WTC11 (cell line): ENCODE results near the gene SPTB. TPM values are rescaled to one million over a fixed set of nuclear protein-coding genes. Genes with fewer than 3 reads are reported as not detected.
A peak's percentile ranks its signal among the peaks of the same experiment; 100 is the strongest.

Experiments
- ATAC-seq: fragments of 200-7000 bp; cut with Tn5 transposase; 2 replicates; pipeline ENCODE4 v1.10.0; 2021; ENCODE audit warnings: mild to moderate bottlenecking, moderate library complexity
- CTCF ChIA-PET: fragments of 300-600 bp; sonication (Branson Sonifier 250); formaldehyde crosslinking; loops from one replicate; lab custom pipeline; 2021; ENCODE audit warnings: antibody characterized with exemption; lab: Charles Lee
- POLR2A ChIA-PET: fragments of 350-600 bp; sonication (Branson Sonifier 250); formaldehyde crosslinking; loops from one replicate; lab custom pipeline; 2021; ENCODE audit warnings: antibody characterized with exemption; lab: Charles Lee
- DNase-seq: peaks from one replicate; pipeline ENCODE4 v3.0.0; 2021; ENCODE audit warnings: low spot score
- H3K27ac Mint-ChIP-seq: 2 replicates; pipeline ENCODE4 v1.8.0; 2021; ENCODE audit warnings: mixed read lengths
- H3K27me3 Mint-ChIP-seq: 2 replicates; pipeline ENCODE4 v1.8.0; 2021; ENCODE audit warnings: low read depth, mild to moderate bottlenecking, moderate library complexity, mixed read lengths
- H3K36me3 Mint-ChIP-seq: 2 replicates; pipeline ENCODE4 v1.8.0; 2021; ENCODE audit warnings: mixed read lengths
- H3K4me1 Mint-ChIP-seq: 2 replicates; pipeline ENCODE4 v1.8.0; 2022; ENCODE audit warnings: mixed read lengths
- H3K4me3 Mint-ChIP-seq: 2 replicates; pipeline ENCODE4 v1.8.0; 2021; ENCODE audit warnings: mild to moderate bottlenecking, moderate library complexity, mixed read lengths
- H3K9me3 Mint-ChIP-seq: 2 replicates; pipeline ENCODE4 v1.8.0; 2021; ENCODE audit warnings: mixed read lengths
- CREM ChIP-seq: sonication (generic); formaldehyde crosslinking; IDR thresholded peaks from 2 replicates; pipeline ENCODE4 v1.8.1; 2022; ENCODE audit warnings: mild to moderate bottlenecking, missing genetic modification reagents, moderate library complexity
- ETV6 ChIP-seq: sonication (generic); formaldehyde crosslinking; IDR thresholded peaks from 2 replicates; pipeline ENCODE4 v1.8.1; 2022; ENCODE audit warnings: mild to moderate bottlenecking, missing genetic modification reagents
- FOXK1 ChIP-seq: sonication (generic); formaldehyde crosslinking; IDR thresholded peaks from 2 replicates; pipeline ENCODE4 v1.8.0; 2022; ENCODE audit warnings: mild to moderate bottlenecking, moderate library complexity, missing genetic modification reagents
- GABPB1 ChIP-seq: sonication (generic); formaldehyde crosslinking; IDR thresholded peaks from 2 replicates; pipeline ENCODE4 v1.8.1; 2023; ENCODE audit warnings: mild to moderate bottlenecking, missing genetic modification reagents
- KAT7 ChIP-seq: sonication (generic); formaldehyde crosslinking; IDR thresholded peaks from 2 replicates; pipeline ENCODE4 v1.8.1; 2023; ENCODE audit warnings: missing genetic modification reagents, mild to moderate bottlenecking, borderline replicate concordance
- MYBL2 ChIP-seq: sonication (generic); formaldehyde crosslinking; IDR thresholded peaks from 2 replicates; pipeline ENCODE4 v1.8.1; 2023; ENCODE audit warnings: mild to moderate bottlenecking, moderate library complexity, missing genetic modification reagents
- SMAD3 ChIP-seq: sonication (generic); formaldehyde crosslinking; IDR thresholded peaks from 2 replicates; pipeline ENCODE4 v1.8.0; 2022; ENCODE audit warnings: missing genetic modification reagents, mild to moderate bottlenecking, borderline replicate concordance
- SP1 ChIP-seq: sonication (generic); formaldehyde crosslinking; conservative IDR thresholded peaks from 2 replicates; pipeline ENCODE4 v1.8.1; 2022; ENCODE audit warnings: missing genetic modification reagents
- TCF7 ChIP-seq: sonication (generic); formaldehyde crosslinking; IDR thresholded peaks from 2 replicates; pipeline ENCODE4 v1.8.0; 2022; ENCODE audit warnings: mild to moderate bottlenecking, low read depth, missing genetic modification reagents, moderate library complexity
- TEAD1 ChIP-seq: sonication (generic); formaldehyde crosslinking; IDR thresholded peaks from 2 replicates; pipeline ENCODE4 v1.8.0; 2022; ENCODE audit warnings: mild to moderate bottlenecking, missing genetic modification reagents
- TP53 ChIP-seq: sonication (generic); formaldehyde crosslinking; IDR thresholded peaks from 2 replicates; pipeline ENCODE4 v1.8.1; 2023; ENCODE audit warnings: mild to moderate bottlenecking, missing genetic modification reagents
- ZNF232 ChIP-seq: sonication (generic); formaldehyde crosslinking; IDR thresholded peaks from 2 replicates; pipeline ENCODE4 v1.8.0; 2022; ENCODE audit warnings: mild to moderate bottlenecking, missing genetic modification reagents
- total RNA-seq: library from RNA; stranded (reverse); gene quantifications from 3 replicates; pipeline ENCODE4 v1.2.3, GENCODE V29; 2021
- TF ChIP-seq, protein P1 (sequence below): sonication (generic); formaldehyde crosslinking; IDR thresholded peaks from 2 replicates; pipeline ENCODE4 v1.8.1; 2022; ENCODE audit warnings: mild to moderate bottlenecking, moderate library complexity, missing genetic modification reagents
- TF ChIP-seq, protein P2 (sequence below): sonication (generic); formaldehyde crosslinking; IDR thresholded peaks from 2 replicates; pipeline ENCODE4 v1.8.1; 2023; ENCODE audit warnings: mild to moderate bottlenecking, moderate library complexity, missing genetic modification reagents
- TF ChIP-seq, protein P3 (sequence below): sonication (generic); formaldehyde crosslinking; IDR thresholded peaks from 2 replicates; pipeline ENCODE4 v1.8.0; 2023; ENCODE audit warnings: mild to moderate bottlenecking, missing genetic modification reagents
- TF ChIP-seq, protein P4 (sequence below): sonication (generic); formaldehyde crosslinking; IDR thresholded peaks from 2 replicates; pipeline ENCODE4 v1.8.1; 2023; ENCODE audit warnings: mild to moderate bottlenecking, missing genetic modification reagents, moderate library complexity
- TF ChIP-seq, protein P5 (sequence below): sonication (generic); formaldehyde crosslinking; IDR thresholded peaks from 2 replicates; pipeline ENCODE4 v1.8.0; 2023; ENCODE audit warnings: missing genetic modification reagents
- TF ChIP-seq, protein P6 (sequence below): sonication (generic); formaldehyde crosslinking; IDR thresholded peaks from 2 replicates; pipeline ENCODE4 v1.8.0; 2022; ENCODE audit warnings: mild to moderate bottlenecking, missing genetic modification reagents
- TF ChIP-seq, protein P7 (sequence below): sonication (generic); formaldehyde crosslinking; IDR thresholded peaks from 2 replicates; pipeline ENCODE4 v1.8.0; 2022; ENCODE audit warnings: mild to moderate bottlenecking, missing genetic modification reagents
- TF ChIP-seq, protein P8 (sequence below): sonication (generic); formaldehyde crosslinking; IDR thresholded peaks from 2 replicates; pipeline ENCODE4 v1.8.1; 2022; ENCODE audit warnings: mild to moderate bottlenecking, missing genetic modification reagents, moderate library complexity, borderline replicate concordance
- TF ChIP-seq, protein P9 (sequence below): sonication (generic); formaldehyde crosslinking; IDR thresholded peaks from 2 replicates; pipeline ENCODE4 v1.8.0; 2022; ENCODE audit warnings: mild to moderate bottlenecking, missing genetic modification reagents

The SPTB gene
- total RNA-seq, 1 experiment from 2014 or later: 3.2 TPM

DNA sequence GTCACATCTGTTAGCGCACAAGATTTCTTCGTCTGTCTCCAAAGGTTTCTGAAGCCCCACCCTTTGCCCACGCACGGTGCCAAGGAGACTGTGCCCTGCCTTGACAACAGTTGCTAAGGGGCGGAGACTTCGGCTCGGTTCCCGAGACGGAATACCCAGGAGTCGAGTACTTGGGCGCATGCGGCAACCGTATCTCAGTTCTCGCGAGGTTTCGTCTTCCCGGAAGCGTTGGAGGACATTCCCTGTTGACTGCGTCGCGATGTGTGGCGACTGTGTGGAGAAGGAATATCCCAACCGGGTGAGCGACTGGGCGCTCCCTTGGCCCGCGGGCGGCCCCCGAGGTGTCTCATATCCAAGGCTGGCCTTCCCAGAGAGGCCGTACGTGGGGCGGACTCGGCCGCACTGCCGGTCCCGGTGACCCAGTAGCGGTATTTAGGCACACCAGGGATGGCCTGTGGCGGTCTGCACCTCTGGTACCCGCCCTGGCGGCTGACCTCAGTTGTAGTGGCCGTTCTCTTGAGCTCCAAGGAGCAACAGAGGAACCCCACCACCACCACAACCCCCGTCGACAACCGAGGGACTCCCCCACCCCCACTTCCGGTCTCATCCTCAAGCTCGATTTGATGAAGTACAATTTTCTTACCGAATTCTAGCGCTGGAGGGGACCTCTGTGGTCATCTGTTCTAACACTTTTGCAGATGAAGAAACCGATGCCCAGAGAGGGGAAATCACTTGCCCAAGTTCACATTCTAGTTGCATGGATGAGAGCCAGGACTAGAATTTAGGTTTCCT, 34.7 kb upstream of the SPTB start, which contains the start of gene CHURC1:
Gene CHURC1 (plus strand): TSS at position 219 of the 792 bp plus-strand sequence. CDS start 41 bp downstream, at position 260.
- ATAC-seq: peak; percentile 99
- DNase-seq: peak; percentile 97
- peaks cover 14% of the 10 kb centered on the region for H3K4me1 Mint-ChIP-seq
- H3K4me3 Mint-ChIP-seq: peak within 1 kb of the TSS; percentile 89
- ChIA-PET POLR2A (interaction anchor here (0.9 kb wide), 1 partner anchor 50 kb away, joined by 3 read pairs; no protein-coding TSS in a partner anchor), CTCF (interaction anchor here (0.6 to 2.5 kb wide), 6 partner anchors 39 to 105 kb away, joined by 3 to 6 read pairs (median 4); partner anchors contain the start of gene FNTB)
- H3K27ac Mint-ChIP-seq: peak within 1 kb of the TSS; percentile 94
- H3K27me3 Mint-ChIP-seq: no peaks in the 10 kb centered on the region
- H3K36me3 Mint-ChIP-seq: 0 out of 2 replicates have a peak, but pooled peaks cover 6% of the 10 kb centered on the region
- no peaks in the 10 kb centered on the region for H3K9me3 Mint-ChIP-seq
- TF ChIP-seq KAT7 (0 out of 2 replicates have a peak, but pooled peaks have one; percentile 64), TP53 (CRISPR knock-in tag) (0 out of 2 replicates have a peak, but pooled peaks have one; percentile 51), SP1 (CRISPR knock-in tag) (0 out of 2 replicates have a peak, but pooled peaks have one; percentile 40), ZNF232 (CRISPR knock-in tag) (peak; percentile 51; the same call in 1 of the 2 replicates), TEAD1 (CRISPR knock-in tag) (0 out of 2 replicates have a peak, but pooled peaks have one; percentile 25), FOXK1 (peak; percentile 87), GABPB1 (peak; percentile 60), SMAD3 (CRISPR knock-in tag) (0 out of 2 replicates have a peak, but pooled peaks have one; percentile 24), TCF7 (CRISPR knock-in tag) (no peak), CREM (CRISPR knock-in tag) (0 out of 2 replicates have a peak, but pooled peaks have one; percentile 41), MYBL2 (CRISPR knock-in tag) (no peak; the same call in 1 of the 2 replicates), ETV6 (CRISPR knock-in tag) (peak; percentile 92)
- TF ChIP-seq, protein P1, sequence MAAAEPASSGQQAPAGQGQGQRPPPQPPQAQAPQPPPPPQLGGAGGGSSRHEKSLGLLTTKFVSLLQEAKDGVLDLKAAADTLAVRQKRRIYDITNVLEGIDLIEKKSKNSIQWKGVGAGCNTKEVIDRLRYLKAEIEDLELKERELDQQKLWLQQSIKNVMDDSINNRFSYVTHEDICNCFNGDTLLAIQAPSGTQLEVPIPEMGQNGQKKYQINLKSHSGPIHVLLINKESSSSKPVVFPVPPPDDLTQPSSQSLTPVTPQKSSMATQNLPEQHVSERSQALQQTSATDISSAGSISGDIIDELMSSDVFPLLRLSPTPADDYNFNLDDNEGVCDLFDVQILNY (CRISPR knock-in tag): 0 out of 2 replicates have a peak, but pooled peaks have one; percentile 33
- TF ChIP-seq, protein P2, sequence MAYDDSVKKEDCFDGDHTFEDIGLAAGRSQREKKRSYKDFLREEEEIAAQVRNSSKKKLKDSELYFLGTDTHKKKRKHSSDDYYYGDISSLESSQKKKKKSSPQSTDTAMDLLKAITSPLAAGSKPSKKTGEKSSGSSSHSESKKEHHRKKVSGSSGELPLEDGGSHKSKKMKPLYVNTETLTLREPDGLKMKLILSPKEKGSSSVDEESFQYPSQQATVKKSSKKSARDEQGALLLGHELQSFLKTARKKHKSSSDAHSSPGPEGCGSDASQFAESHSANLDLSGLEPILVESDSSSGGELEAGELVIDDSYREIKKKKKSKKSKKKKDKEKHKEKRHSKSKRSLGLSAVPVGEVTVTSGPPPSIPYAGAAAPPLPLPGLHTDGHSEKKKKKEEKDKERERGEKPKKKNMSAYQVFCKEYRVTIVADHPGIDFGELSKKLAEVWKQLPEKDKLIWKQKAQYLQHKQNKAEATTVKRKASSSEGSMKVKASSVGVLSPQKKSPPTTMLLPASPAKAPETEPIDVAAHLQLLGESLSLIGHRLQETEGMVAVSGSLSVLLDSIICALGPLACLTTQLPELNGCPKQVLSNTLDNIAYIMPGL (CRISPR knock-in tag): peak; percentile 65; the same call in 1 of the 2 replicates
- TF ChIP-seq, protein P3, sequence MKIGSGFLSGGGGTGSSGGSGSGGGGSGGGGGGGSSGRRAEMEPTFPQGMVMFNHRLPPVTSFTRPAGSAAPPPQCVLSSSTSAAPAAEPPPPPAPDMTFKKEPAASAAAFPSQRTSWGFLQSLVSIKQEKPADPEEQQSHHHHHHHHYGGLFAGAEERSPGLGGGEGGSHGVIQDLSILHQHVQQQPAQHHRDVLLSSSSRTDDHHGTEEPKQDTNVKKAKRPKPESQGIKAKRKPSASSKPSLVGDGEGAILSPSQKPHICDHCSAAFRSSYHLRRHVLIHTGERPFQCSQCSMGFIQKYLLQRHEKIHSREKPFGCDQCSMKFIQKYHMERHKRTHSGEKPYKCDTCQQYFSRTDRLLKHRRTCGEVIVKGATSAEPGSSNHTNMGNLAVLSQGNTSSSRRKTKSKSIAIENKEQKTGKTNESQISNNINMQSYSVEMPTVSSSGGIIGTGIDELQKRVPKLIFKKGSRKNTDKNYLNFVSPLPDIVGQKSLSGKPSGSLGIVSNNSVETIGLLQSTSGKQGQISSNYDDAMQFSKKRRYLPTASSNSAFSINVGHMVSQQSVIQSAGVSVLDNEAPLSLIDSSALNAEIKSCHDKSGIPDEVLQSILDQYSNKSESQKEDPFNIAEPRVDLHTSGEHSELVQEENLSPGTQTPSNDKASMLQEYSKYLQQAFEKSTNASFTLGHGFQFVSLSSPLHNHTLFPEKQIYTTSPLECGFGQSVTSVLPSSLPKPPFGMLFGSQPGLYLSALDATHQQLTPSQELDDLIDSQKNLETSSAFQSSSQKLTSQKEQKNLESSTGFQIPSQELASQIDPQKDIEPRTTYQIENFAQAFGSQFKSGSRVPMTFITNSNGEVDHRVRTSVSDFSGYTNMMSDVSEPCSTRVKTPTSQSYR: peak; percentile 52; the same call in 1 of the 2 replicates
- TF ChIP-seq, protein P4, sequence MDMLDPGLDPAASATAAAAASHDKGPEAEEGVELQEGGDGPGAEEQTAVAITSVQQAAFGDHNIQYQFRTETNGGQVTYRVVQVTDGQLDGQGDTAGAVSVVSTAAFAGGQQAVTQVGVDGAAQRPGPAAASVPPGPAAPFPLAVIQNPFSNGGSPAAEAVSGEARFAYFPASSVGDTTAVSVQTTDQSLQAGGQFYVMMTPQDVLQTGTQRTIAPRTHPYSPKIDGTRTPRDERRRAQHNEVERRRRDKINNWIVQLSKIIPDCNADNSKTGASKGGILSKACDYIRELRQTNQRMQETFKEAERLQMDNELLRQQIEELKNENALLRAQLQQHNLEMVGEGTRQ: no peak
- TF ChIP-seq, protein P5, sequence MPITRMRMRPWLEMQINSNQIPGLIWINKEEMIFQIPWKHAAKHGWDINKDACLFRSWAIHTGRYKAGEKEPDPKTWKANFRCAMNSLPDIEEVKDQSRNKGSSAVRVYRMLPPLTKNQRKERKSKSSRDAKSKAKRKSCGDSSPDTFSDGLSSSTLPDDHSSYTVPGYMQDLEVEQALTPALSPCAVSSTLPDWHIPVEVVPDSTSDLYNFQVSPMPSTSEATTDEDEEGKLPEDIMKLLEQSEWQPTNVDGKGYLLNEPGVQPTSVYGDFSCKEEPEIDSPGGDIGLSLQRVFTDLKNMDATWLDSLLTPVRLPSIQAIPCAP: peak; percentile 45; the same call in 1 of the 2 replicates
- TF ChIP-seq, protein P6, sequence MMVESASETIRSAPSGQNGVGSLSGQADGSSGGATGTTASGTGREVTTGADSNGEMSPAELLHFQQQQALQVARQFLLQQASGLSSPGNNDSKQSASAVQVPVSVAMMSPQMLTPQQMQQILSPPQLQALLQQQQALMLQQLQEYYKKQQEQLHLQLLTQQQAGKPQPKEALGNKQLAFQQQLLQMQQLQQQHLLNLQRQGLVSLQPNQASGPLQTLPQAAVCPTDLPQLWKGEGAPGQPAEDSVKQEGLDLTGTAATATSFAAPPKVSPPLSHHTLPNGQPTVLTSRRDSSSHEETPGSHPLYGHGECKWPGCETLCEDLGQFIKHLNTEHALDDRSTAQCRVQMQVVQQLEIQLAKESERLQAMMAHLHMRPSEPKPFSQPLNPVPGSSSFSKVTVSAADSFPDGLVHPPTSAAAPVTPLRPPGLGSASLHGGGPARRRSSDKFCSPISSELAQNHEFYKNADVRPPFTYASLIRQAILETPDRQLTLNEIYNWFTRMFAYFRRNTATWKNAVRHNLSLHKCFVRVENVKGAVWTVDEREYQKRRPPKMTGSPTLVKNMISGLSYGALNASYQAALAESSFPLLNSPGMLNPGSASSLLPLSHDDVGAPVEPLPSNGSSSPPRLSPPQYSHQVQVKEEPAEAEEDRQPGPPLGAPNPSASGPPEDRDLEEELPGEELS (CRISPR knock-in tag): 0 out of 2 replicates have a peak, but pooled peaks have one; percentile 43
- TF ChIP-seq, protein P7, sequence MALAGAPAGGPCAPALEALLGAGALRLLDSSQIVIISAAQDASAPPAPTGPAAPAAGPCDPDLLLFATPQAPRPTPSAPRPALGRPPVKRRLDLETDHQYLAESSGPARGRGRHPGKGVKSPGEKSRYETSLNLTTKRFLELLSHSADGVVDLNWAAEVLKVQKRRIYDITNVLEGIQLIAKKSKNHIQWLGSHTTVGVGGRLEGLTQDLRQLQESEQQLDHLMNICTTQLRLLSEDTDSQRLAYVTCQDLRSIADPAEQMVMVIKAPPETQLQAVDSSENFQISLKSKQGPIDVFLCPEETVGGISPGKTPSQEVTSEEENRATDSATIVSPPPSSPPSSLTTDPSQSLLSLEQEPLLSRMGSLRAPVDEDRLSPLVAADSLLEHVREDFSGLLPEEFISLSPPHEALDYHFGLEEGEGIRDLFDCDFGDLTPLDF: no peak
- TF ChIP-seq, protein P8, sequence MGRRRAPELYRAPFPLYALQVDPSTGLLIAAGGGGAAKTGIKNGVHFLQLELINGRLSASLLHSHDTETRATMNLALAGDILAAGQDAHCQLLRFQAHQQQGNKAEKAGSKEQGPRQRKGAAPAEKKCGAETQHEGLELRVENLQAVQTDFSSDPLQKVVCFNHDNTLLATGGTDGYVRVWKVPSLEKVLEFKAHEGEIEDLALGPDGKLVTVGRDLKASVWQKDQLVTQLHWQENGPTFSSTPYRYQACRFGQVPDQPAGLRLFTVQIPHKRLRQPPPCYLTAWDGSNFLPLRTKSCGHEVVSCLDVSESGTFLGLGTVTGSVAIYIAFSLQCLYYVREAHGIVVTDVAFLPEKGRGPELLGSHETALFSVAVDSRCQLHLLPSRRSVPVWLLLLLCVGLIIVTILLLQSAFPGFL (CRISPR knock-in tag): no peak
- TF ChIP-seq, protein P9, sequence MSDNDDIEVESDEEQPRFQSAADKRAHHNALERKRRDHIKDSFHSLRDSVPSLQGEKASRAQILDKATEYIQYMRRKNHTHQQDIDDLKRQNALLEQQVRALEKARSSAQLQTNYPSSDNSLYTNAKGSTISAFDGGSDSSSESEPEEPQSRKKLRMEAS: peak; percentile 70
